TTC549 (cell line): ENCODE measurements around the gene KIF4B.
"Not testable (repeated sequence)": the region's sequence is repeated elsewhere in the genome, so short reads cannot be mapped to it uniquely, and the experiment has no call there.

Experiments used
- FAIRE-seq: peaks from 2 replicates; lab custom pipeline; 2012; peaks lifted over from hg19 to GRCh38; lab: Jason Lieb, UNC

KIF4B gene

GRCh38 chr5:155010881-155011280, 2.7 kb upstream of the KIF4B start:
- no peak for FAIRE-seq

DNA sequence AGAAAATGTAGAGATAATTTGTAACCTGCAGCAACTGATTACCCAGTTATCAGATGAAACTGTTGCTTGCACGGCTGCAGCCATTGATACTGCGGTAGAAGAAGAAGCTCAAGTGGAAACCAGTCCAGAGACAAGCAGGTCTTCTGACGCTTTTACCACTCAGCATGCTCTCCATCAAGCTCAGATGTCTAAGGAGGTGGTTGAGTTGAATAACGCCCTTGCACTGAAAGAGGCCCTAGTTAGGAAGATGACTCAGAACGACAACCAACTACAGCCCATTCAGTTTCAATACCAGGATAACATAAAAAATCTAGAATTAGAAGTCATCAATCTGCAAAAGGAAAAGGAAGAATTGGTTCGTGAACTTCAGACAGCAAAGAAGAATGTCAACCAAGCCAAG, 1.7 kb downstream of the KIF4B start:
- no peak for FAIRE-seq

GRCh38 chr5:155017610-155018009, 4.1 kb downstream of the KIF4B start:
- no peak for FAIRE-seq

DNA sequence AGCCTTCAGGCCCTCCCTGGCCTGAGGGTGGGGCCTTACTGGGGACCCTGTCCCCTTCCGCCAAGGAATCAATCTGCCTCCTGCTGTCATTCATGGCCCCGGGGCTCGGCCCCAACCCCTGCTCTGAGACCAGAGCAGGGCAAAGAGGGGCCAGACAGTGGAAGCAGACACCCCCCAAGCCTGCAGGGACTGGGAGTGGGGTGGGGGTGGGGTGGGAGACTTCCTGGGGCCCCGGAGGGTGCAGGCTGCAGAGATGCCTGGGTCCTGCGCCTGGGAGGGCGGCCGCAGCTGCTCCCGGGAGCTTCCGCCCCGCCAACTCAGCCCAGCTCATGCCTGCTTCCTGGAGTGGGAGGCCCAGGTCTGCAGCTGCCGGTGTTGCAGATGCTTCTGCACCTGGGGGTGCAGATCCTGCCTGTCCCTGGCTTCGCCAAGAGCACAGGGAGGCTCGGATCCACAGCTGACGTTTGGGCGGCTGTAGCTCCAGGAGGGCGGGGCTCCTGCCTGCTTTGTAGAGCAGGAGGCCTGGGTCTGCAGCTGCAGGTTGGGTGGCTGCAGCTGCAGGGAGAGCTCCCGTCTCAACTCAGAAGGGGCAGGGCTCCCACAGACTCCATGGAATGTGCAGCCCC, 6.2 kb downstream of the KIF4B start:
- no peak for FAIRE-seq

DNA sequence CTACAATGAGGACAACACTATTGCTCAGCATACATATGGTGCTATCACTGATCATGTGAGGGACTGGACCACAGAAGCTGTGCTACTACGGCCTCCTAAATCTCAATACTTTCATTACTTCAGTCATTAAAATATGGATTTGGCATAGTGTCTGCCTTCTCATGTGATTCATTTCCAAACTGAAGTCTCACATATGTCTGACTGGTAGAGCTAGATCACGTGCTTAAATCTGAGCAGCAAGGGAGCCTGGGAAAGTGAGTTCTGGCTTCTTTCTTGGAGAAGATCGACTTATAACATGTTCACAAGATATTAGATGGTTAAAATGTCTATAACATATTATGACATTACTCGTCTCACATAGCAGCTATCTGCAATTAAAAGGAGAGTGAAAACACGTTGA, 8.3 kb downstream of the KIF4B start:
- FAIRE-seq: no peak

- FAIRE-seq: no peak
Measured at GRCh38 chr5:155023320-155023719, 9.8 kb downstream of the KIF4B start.

DNA sequence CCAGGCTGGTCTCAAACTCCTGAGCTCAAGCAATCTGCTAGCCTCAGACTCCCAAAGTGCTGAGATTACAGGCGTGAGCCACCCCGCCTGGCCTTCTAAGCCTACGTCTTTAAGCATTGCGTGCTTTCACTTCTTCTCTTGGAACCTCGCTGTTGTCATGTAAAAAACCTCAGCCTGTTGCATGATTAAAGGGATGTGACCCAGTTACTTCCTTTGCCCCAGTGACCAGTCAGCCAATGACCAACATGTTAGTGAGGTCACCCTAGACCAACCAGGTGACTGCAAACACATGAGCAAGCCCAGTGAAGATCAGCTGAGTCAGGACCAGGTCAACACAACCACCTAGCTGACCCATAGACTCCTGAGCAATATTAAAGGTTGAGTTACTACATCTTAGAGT, 10.5 kb downstream of the KIF4B start:
- FAIRE-seq: no peak

DNA sequence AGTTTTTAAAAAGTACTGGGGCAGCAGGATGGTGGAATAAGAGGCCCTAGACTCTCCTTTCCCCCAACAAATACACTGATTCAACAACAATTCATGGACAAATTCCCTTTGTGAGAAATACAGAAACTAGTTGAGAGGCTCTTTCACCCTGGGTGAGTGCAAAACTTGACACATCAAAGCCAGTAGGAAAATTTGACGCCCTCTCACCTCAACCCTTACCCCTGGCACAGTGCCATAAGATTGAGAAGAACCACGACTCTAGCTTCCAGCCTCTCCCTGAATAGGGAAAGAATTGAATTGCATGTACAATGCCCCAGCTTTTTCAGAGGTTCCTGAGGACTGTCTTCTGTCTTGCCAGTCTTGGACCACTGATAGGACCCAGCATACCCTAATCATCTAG, 12.3 kb downstream of the KIF4B start:
- no peak for FAIRE-seq

DNA sequence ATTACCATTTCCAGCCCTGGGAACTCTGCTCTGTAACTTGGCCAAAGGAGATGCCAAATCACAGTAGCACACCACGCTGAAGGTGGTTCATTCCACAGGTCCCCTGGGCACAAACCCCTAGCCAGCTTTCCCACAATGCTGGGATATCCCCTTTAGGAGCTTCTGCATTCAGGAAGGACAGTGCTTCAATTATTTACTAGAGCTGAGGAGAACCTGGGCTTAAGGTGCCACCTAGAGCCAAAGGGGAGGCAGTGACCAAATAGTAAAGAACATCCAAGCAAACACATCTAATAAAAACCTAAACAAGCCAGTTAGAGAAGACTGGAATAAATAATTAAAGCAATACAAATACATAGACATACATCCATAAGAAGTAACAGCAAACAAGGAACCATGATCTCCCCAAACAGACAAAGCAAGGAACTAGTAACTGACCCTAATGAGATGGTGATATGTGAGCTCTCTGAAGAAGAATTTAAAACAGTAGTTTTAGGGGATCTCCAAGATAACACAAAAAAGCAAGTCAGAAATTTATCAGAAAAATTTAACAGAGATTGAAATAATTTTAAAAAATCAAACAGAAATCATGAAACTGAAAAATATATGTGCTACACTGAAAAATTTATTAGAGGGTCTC, 14.6 kb downstream of the KIF4B start:
- no peak for FAIRE-seq

- no peak for FAIRE-seq
Measured at GRCh38 chr5:155029240-155029639, 15.7 kb downstream of the KIF4B start.

DNA sequence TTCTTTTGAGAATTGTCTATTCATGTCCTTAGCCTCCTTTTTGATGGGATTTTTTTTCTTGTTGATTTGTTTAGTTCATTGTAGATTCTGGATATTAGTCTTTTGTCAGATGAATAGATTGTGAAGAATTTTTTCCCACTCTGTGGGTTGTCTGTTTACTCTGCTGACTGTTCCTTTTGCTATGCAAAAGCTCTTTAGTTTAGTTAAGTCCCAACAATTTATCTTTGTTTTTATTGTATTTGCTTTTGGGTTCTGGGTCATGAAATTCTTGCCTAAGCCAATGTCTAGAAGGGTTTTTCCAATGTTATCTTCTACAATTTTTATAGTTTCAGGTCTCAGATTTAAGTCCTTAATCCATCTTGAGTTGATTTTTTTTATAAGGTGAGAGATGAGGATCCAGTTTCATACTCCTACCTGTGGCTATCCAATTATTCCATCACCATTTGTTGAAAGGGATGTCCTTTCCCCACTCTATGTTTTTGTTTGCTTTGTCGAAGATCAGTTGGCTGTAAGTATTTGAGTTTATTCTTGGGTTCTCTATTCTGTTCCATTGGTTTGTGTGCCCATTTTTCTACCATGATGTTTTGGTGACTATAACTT, 20.7 kb downstream of the KIF4B start:
- FAIRE-seq: not testable (repeated sequence)

DNA sequence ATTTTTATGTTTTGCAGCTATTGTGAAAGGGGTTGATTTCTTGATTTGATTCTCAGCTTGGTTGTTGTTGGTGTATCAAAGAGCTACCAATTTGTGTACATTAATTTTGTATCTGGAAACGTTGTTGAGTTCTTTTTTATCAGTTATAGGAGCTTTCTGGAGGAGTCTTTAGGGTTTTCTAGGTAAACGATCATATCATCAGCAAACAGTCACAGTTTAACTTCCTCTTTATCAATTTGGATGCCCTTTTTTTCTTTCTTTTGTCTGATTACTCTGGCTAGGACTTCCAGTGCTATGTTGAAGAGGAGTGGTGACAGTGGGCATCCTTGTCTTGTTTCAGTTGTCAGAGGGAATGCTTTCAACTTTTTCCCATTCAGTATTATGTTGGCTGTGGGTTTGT, 21.5 kb downstream of the KIF4B start:
- FAIRE-seq: not testable (repeated sequence)

- FAIRE-seq: no peak
Measured at GRCh38 chr5:155040984-155041653, 27.6 kb downstream of the KIF4B start.

DNA sequence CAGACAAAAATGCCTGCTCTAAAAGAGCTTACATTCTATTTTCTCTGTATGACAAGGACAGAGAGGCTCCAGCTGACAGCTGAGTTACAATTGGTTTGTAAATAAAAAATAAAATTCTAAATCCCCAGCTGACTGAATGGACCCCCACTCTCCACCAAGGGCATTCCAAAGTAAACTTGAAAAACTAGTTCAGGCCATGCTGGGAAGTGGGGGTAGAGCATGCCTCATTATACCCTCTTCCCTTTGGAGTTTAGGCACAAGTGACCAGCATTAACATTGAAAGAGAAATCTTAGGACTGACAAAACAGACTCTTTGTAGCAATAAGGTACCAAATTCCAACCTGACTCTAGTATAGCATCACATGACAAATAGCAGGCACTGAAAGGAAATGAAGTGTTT, 31.0 kb downstream of the KIF4B start:
- FAIRE-seq: no peak

GRCh38 chr5:155046591-155046990, 33.0 kb downstream of the KIF4B start:
- no peak for FAIRE-seq

DNA sequence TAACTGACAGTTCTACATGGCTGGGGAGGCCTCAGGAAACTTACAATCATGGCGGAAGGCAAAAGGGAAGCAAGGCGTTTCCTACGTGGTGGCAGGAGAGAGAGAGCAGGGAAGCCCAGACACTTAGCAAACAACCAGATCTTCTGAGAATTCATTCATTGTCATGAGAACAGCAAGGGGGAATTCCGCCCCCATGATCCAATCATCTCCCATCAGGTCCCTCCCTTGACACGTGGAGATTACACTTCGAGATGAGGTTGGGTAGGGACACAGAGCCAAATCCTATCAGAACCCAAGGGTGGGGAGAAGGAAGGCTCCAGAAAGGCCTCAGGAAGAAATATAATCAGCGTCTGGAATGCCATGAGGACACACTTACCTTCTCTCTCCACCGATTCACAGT, 34.3 kb downstream of the KIF4B start:
- FAIRE-seq: no peak

DNA sequence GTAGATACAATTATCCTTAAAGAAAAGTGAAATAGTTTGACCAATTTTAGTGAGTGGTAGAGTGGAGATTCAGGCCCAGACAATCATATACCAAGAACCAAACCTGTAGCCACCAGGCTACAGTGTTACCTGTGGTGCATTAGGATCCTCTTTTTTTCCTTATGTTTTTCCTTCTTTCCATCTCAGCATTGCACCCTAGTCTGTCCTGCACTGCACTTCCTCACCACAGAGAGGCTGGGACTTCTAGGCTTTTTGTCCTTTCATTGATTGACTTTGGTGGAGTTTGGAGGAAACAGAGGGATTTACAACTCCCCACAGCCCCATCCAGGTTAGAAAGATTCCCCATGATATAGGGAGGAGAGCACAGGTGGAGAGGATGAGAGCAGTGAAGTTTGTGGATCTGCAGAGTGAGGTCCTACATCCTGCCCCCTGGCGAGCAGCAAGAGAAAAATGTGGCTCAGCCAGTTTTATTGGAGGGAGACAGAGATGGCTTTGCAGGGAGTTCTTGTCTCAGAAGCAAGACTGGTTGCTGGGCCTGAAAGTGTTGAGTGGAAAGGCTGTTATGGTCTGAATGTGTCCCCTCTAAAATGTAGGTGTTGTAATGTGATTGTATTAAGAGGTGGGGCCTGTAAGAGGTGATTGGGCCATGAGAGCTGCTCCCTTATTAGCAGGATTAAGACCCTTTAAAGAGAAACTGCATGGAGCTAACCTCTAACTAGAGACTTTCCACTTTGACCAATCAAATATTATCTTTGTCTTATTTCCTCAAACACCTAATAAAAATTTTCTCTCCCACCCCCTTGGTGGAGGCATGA, 36.2 kb downstream of the KIF4B start:
- no peak for FAIRE-seq

DNA sequence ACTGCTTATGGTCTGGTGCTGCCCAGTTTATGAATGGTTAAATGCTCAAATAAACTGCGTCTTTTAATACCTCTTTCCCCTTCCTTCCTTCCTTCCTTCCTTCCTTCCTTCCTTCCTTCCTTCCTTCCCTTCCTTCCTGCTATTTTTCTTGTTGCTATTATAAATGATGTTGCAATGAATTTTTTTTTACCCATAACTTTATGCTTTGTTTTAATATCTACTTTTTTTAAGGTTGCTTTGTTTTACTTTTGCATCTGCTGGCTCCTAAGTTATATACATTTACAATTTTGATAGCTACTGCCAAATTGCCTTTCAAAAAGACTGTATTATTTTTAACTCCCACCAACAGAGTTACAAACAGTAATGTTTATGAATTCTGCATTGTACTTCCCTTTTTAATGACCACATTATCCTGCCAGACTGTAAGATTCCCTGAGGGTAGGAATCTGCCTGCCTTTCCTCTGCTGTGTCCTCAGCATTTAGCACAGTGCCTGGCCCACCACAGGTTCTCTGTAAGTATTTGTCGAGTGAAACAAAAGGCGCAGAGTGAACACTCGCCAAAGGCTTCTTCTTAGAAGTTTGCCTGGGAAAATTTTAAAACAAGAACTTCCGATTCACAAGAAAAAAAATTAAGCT, 36.9 kb downstream of the KIF4B start:
- FAIRE-seq: no peak

DNA sequence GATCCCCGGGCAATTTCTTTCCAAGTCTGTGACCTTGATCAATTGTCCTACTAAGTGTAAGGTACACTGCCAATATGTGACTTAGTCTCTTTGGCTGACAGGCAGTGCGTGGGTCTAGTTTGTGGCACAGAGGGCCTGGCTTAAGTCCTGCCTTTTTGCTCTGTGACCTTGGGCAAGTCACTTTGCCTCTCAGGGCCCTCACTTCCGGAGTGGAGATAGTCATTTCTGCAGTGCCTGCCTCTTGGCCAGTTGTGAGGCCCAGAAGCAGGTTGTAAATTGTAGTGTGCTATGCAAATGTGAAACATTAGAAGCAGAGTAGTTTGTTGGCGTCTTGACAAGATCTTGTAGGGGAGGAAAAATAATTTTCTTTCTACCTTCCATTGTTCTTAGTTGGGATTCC, 39.0 kb downstream of the KIF4B start:
- no peak for FAIRE-seq

GRCh38 chr5:155053501-155053900, 39.9 kb downstream of the KIF4B start:
- no peak for FAIRE-seq

GRCh38 chr5:155056644-155057269, 43.2 kb downstream of the KIF4B start:
- no peak for FAIRE-seq

- no peak for FAIRE-seq
Measured at GRCh38 chr5:155057626-155058025, 44.1 kb downstream of the KIF4B start.
